ENCODE data around the gene JPH2.

DNA sequence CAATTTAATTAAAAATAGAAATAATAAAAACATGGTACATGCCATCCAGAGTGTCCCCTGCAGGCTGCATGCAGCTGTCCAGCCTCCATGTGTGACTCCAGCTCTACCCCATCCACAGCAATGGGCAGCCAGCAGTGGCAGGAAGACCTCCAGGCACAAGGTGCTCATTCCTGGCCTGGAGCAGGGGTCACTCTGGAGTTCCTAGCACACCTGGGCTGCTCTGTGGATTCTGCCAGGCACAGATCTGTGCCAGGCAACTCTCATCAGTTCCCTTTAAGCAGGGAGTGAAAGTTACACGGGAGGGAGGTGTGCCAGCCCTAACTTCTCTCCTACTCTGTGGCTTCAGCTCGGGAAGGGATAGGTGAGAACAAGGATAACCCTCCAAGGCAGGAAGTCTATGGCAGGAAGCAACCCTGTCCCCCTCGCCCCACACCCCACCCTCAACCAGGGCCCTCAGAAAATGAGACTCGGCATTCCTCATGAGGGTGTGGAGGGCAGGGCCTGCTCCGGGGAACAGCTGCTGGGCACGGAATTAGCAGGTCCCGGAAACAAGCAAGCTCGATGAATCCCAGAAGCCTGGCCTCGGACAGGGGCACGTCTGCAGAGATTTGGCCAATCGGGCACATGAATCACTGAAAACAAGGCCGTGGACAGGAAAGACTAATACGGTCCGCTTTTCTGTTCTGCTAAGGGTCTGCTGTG, 10.0 kb downstream of the JPH2 start:
- TF ChIP-seq, protein P1, sequence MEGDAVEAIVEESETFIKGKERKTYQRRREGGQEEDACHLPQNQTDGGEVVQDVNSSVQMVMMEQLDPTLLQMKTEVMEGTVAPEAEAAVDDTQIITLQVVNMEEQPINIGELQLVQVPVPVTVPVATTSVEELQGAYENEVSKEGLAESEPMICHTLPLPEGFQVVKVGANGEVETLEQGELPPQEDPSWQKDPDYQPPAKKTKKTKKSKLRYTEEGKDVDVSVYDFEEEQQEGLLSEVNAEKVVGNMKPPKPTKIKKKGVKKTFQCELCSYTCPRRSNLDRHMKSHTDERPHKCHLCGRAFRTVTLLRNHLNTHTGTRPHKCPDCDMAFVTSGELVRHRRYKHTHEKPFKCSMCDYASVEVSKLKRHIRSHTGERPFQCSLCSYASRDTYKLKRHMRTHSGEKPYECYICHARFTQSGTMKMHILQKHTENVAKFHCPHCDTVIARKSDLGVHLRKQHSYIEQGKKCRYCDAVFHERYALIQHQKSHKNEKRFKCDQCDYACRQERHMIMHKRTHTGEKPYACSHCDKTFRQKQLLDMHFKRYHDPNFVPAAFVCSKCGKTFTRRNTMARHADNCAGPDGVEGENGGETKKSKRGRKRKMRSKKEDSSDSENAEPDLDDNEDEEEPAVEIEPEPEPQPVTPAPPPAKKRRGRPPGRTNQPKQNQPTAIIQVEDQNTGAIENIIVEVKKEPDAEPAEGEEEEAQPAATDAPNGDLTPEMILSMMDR (IDR thresholded peaks at IDR 0.05; ENCODE audit: insufficient read depth, low read length): no peak
- TF ChIP-seq POLR2AphosphoS5 (IDR thresholded peaks at IDR 0.05; ENCODE audit: low read depth) (no peak), GABPA (IDR thresholded peaks at IDR 0.05; ENCODE audit: low read depth) (no peak)

Measured in HL-60 (cell line).